Activated naive CD4-positive, alpha-beta T cell treated with anti-CD3 and anti-CD28 coated beads, Interleukin-2, amount 50 U/mL, for 24 hours (primary cell): Measurements from ENCODE around the gene PHLDB1.

ENCODE experiments used
- H3K27ac Mint-ChIP-seq: one replicate; pipeline ENCODE4 v1.8.0; 2021; ENCODE audit warnings: mild to moderate bottlenecking, mixed read lengths
- H3K27me3 Mint-ChIP-seq: one replicate; pipeline ENCODE4 v1.8.0; 2021; ENCODE audit warnings: mixed read lengths
- H3K36me3 Mint-ChIP-seq: one replicate; pipeline ENCODE4 v1.8.0; 2021; ENCODE audit warnings: mixed read lengths
- H3K4me1 Mint-ChIP-seq: one replicate; pipeline ENCODE4 v1.8.0; 2021; ENCODE audit warnings: mixed read lengths
- H3K4me3 Mint-ChIP-seq: one replicate; pipeline ENCODE4 v1.8.0; 2021; ENCODE audit warnings: mild to moderate bottlenecking, mixed read lengths
- H3K9me3 Mint-ChIP-seq: one replicate; pipeline ENCODE4 v1.8.0; 2021; ENCODE audit warnings: mixed read lengths

Gene PHLDB1

DNA sequence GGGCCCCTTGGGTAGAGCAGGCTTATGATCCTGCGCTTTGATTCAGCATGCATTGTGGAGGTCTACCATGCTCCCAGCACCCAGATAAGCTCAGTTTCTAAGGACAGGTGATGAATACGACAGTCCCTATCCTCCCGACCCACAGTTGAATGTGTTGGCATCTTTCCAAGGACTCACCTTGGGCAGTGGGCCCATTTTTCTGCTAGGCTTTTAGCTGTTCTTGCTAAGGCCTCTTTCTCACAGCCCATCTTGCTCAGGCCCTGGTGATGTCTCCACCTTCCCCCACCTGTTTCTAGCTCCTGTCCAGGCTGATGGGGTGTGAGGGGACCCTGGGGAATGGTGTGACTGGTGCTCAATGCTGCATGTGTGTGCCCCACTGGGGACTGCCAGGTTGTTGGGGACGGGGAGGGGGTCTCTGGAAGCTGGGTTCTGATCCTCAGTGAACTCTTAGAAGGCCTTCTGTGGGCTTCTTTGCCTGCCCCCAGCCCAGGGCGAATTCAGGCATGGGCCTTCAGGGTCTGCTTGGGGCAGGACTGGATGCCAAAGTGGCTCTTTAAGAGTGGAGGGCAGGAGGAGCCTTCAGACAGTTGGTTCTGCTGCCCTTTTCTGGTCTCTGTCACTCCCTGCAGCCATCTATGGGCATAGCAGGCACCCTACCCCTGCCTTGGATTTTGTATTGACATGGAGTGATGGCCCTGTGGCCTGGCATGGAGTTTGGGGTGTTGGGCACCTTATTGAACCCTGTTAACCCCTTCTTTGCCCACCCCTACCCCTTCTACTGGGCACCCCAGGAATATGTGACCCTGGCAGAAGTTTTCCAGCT lies 33.1 kb downstream of the PHLDB1 start:
- Mint-ChIP-seq H3K27me3 (no peaks in the 10 kb centered on the region), H3K4me1 (no peaks in the 10 kb centered on the region)

DNA sequence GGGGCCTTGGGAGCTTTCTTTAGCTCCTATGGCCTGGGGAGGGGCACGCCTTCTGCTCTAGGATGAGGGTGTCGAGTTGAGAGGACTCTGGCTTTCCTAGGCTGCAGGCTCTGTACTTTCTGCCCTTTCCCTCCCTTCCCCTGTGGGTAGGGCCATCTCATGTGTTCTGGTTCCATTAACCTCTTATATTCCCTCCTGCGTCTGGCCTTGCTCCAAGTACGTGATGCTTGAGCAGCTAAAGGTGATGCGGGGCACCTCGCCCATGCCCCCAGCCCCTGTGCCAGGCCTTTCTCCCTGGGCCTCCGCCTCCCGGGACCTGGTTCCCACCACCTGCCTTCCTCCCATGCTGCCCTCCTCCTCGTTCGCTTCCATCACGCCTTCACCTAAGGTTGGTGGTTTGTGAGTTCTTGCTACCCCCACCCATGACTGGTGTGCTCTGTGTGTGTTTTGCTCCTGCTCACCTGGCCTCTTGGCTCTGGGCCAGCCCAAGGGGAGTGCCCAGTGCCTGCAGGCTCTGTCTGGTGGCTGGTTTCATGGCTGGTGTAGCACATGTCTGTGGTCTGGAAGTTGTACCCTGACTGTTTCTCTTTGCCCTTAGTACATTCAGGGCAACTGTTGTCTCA lies 34.1 kb downstream of the PHLDB1 start:
- peaks cover 2% of the 10 kb centered on the region for H3K36me3 Mint-ChIP-seq
- H3K4me3 Mint-ChIP-seq = no peak overlapping the region
- no peaks in the 10 kb centered on the region for H3K27me3 Mint-ChIP-seq
- no peaks in the 10 kb centered on the region for H3K4me1 Mint-ChIP-seq
- H3K27ac Mint-ChIP-seq = no peak overlapping the region
- H3K9me3 Mint-ChIP-seq = no peaks in the 10 kb centered on the region

More for the DNA sequence above, 33.1 kb downstream of the PHLDB1 start:
- Mint-ChIP-seq H3K27ac (no peak overlapping the region), H3K9me3 (no peaks in the 10 kb centered on the region), H3K36me3 (no peaks in the 10 kb centered on the region), H3K4me3 (no peak overlapping the region)

DNA sequence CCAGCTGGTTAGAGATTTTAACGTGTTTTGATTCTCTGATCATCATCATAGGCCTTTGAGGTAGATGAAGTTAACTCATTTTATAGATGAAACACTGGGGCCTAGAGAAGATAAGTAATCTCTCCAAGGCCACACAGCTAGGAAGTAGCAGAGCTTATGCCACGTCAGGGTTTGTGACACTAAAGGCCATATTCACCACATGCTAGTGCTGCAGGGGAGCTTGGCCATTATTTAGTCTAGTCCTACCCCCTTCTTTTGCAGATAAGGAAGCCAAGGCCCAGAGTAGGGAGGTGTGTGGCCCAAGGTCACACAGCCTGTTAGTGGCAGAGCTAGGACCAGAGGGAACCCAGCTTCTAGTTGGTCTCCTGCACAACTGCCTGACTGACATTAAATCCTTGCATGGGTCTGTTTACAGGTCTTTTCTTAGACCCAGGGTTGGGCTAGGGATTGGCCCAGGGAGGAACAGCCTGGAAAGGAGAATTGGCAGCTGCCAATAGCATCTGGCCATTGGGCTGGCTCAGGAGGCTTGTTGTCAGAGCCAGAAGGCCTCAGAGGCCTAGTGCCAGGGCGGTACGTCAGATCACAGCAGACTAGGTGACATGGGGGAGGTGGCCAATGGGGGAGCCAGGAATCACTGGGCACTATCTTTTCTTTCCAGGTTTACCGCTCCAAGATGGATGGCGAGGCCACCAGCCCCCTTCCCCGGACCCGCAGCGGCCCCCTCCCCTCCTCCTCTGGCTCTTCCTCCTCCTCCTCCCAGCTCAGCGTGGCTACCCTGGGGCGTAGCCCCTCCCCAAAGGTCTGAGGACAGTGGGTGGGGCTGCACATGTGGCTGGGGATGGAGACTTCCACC lies 36.0 kb downstream of the PHLDB1 start:
- Mint-ChIP-seq H3K27me3 (no peaks in the 10 kb centered on the region), H3K4me3 (no peak overlapping the region), H3K4me1 (no peaks in the 10 kb centered on the region), H3K9me3 (no peaks in the 10 kb centered on the region), H3K27ac (no peak overlapping the region), H3K36me3 (peaks cover 2% of the 10 kb centered on the region)

DNA sequence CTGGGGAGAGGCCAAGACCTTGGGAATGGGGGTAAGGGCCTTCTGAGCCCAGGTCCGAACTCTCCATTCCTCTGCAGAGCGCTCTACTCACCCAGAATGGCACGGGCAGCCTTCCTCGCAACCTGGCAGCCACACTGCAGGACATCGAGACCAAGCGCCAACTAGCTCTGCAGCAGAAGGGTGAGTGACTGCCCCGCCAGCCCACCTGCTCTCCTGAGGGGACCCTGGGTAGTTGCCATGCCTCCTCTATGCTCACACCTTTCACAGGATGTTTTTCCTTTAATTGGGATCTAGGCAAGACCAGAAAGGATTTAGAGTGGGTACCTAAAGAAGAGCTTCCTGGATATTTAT lies 36.6 kb downstream of the PHLDB1 start:
- Mint-ChIP-seq H3K4me3 (no peak overlapping the region), H3K27me3 (no peaks in the 10 kb centered on the region), H3K36me3 (peaks cover 3% of the 10 kb centered on the region), H3K9me3 (no peaks in the 10 kb centered on the region), H3K27ac (no peak overlapping the region), H3K4me1 (no peaks in the 10 kb centered on the region)

DNA sequence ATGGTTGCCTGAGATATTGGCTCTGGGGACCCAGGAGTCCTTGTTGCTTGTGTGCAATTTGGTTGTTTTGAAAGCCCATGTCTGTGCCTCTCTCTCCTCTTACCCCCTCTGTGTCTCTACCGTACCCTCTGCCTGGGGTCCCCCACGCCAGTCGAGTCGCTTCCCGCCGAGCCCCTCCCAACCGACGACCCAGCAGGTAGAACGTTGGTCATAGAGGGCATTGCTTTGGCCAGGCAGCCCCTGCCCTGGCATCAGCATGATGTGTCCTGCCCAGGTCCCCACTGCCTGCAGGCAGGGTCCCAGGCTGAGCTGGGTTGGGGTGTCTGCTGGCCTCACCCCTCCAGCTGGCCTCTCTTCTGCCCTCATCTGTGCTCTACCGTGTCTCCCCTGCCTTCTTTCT lies 37.1 kb downstream of the PHLDB1 start:
- no peaks in the 10 kb centered on the region for H3K27me3 Mint-ChIP-seq
- H3K4me3 Mint-ChIP-seq = no peak overlapping the region
- peaks cover 3% of the 10 kb centered on the region for H3K36me3 Mint-ChIP-seq
- no peak overlapping the region for H3K27ac Mint-ChIP-seq
- H3K9me3 Mint-ChIP-seq = no peaks in the 10 kb centered on the region
- H3K4me1 Mint-ChIP-seq = no peaks in the 10 kb centered on the region

DNA sequence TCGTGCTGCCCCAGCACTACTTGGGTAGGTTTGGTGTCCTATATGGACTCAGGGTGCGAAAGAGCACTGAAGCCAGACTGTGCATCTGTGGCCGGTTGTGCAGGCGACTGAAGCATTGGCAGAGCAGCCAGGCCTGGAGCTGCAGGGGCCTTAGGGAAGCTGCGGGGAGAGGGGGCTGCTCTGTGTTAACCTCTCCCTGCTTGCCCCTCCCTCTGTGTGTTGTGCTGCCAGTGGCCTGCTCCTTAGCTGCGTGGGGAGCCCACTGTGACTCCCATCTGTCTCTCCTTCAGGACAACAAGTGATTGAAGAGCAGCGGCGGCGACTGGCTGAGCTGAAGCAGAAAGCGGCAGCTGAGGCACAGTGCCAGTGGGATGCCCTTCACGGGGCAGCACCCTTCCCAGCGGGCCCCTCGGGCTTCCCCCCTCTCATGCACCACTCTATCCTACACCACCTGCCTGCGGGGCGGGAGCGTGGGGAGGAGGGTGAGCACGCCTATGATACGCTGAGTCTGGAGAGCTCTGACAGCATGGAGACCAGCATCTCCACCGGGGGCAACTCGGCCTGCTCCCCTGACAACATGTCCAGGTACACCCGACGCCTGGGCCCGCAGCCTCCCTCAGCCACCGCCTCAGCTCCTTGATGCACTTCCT lies 37.8 kb downstream of the PHLDB1 start:
- H3K36me3 Mint-ChIP-seq = peaks cover 3% of the 10 kb centered on the region
- H3K9me3 Mint-ChIP-seq = no peaks in the 10 kb centered on the region
- no peaks in the 10 kb centered on the region for H3K4me1 Mint-ChIP-seq
- H3K27me3 Mint-ChIP-seq = no peaks in the 10 kb centered on the region
- no peak overlapping the region for H3K4me3 Mint-ChIP-seq
- H3K27ac Mint-ChIP-seq = no peak overlapping the region

DNA sequence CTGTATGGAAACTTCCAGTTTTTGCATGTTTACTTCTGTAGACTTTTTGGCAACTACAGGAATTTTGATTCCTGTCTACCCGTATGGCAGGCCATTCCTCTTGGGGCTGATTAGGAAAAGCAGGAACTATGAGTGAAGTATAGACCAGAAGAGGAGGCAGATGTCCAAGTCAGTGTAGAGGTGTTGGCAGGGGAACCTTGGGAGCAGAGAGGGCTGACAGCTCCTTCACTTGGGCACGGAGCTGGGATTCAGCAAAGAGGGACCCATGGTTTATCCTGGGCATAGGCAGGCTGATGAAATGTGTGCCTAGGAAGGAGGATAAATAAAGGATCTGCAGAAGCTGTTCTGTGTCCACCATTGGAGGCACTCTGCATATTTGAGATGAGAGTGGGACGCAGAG lies 39.0 kb downstream of the PHLDB1 start:
- H3K36me3 Mint-ChIP-seq = peaks cover 3% of the 10 kb centered on the region
- H3K4me3 Mint-ChIP-seq = no peak overlapping the region
- H3K27ac Mint-ChIP-seq = no peak overlapping the region
- no peaks in the 10 kb centered on the region for H3K4me1 Mint-ChIP-seq
- H3K27me3 Mint-ChIP-seq = no peaks in the 10 kb centered on the region
- H3K9me3 Mint-ChIP-seq = no peaks in the 10 kb centered on the region

DNA sequence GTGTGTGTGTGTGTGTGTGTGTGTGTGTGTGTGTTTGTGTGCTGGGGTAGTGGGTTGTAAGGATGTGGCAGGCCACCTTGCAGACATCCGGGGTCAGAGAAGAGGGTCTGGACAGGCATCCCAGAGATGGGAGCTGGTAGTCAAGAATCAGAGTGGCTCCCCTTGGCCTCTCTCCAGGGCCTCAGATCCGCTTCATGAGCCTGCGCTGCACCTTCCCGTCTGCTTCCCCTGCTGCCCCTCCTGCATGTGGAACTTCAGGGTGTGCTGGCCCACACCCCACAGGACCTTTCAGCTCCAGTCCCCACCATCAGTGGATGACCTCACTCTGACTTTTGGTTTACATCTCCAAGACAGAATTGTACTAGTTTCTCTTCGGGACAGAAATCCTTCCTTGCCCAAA lies 40.9 kb downstream of the PHLDB1 start:
- no peak overlapping the region for H3K27ac Mint-ChIP-seq
- H3K4me3 Mint-ChIP-seq = no peak overlapping the region
- peaks cover 3% of the 10 kb centered on the region for H3K36me3 Mint-ChIP-seq
- peaks cover 14% of the 10 kb centered on the region for H3K4me1 Mint-ChIP-seq
- no peaks in the 10 kb centered on the region for H3K9me3 Mint-ChIP-seq
- H3K27me3 Mint-ChIP-seq = no peaks in the 10 kb centered on the region

DNA sequence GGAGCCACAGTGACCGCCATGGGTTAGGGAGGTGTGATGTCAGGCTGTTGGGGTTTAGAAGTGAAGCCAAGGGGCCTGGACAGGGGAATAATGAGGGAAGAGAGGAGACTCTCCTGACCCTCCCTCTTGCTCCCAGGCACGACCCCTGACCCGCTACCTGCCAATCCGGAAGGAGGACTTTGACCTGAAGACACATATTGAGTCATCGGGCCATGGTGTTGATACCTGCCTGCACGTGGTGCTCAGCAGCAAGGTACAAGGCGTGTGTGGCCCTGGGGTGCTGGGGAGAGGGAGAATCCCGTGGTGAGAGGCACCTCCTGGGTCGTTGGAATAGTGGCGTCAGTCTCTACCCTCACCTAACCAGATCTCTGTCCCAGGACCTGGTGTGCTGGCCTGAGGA lies 42.5 kb downstream of the PHLDB1 start:
- H3K4me1 Mint-ChIP-seq = peaks cover 14% of the 10 kb centered on the region
- H3K27me3 Mint-ChIP-seq = no peaks in the 10 kb centered on the region
- H3K36me3 Mint-ChIP-seq = peaks cover 3% of the 10 kb centered on the region
- no peak overlapping the region for H3K4me3 Mint-ChIP-seq
- H3K27ac Mint-ChIP-seq = no peak overlapping the region
- H3K9me3 Mint-ChIP-seq = no peaks in the 10 kb centered on the region

DNA sequence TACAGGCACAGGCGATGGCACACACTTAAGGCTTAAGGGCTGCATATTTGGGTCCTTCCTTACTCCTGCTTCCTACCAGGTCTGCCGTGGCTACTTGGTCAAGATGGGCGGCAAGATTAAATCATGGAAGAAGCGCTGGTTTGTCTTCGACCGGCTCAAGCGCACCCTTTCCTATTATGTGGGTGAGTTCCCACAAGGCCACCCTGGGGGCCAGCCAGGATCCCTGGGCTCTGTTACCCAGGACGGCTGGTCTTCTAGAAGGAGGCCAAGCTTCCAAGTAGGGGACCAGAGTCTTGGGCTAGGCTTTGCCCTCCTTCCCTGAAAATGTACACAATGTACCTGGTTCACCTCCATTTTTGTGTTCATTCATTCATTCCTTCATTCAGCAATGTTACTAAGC lies 43.0 kb downstream of the PHLDB1 start:
- H3K9me3 Mint-ChIP-seq = no peaks in the 10 kb centered on the region
- no peak overlapping the region for H3K4me3 Mint-ChIP-seq
- H3K36me3 Mint-ChIP-seq = peaks cover 3% of the 10 kb centered on the region
- H3K27me3 Mint-ChIP-seq = no peaks in the 10 kb centered on the region
- H3K27ac Mint-ChIP-seq = no peak overlapping the region
- peaks cover 14% of the 10 kb centered on the region for H3K4me1 Mint-ChIP-seq

DNA sequence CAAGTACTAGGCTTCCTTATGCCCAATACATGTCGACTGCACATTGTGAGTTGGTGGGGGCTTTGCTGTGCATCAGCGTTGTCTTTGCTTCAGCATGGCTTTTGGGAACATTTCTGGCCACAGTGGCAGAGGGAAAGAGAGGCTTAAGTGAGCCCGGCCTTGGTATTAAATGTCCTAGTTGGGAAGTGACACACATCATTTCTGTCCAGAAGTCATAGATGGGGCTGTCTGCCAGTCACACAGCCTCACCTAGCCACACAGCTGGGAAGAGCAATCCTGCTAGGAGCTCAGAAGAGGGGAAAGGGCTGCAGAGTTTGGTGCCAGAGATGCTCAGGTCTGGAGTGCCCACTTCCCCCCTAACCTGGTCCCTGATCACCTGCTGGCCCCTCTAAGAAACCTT lies 44.4 kb downstream of the PHLDB1 start:
- Mint-ChIP-seq H3K36me3 (peaks cover 1% of the 10 kb centered on the region), H3K4me1 (peaks cover 14% of the 10 kb centered on the region), H3K4me3 (no peak overlapping the region), H3K27ac (no peak overlapping the region), H3K9me3 (no peaks in the 10 kb centered on the region), H3K27me3 (no peaks in the 10 kb centered on the region)

DNA sequence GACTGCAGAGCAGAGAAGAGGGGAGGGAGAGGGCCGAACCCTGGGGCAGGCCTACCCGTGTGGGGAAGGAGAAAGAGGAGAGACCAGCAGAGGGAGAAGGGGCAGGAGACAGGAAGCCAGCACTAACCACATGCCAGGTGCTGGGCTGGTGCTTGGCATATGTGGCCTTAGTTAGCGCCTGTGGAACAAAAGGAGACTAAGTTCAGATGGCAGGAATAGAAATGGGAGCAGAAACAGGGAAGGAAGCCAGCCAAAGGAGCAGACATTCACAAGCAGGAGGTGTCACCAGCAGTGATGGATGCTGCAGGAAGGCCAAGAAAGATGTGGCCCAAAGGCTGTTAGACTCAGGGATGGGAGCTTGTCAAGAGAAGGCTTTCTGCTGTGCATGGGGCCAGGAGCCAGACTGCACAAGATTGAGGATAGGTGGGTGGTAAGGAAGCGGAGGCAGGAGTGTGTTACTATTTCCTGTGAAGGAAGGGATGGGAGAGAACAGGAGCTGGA lies 45.3 kb downstream of the PHLDB1 start:
- no peak overlapping the region for H3K4me3 Mint-ChIP-seq
- H3K27ac Mint-ChIP-seq = no peak overlapping the region

DNA sequence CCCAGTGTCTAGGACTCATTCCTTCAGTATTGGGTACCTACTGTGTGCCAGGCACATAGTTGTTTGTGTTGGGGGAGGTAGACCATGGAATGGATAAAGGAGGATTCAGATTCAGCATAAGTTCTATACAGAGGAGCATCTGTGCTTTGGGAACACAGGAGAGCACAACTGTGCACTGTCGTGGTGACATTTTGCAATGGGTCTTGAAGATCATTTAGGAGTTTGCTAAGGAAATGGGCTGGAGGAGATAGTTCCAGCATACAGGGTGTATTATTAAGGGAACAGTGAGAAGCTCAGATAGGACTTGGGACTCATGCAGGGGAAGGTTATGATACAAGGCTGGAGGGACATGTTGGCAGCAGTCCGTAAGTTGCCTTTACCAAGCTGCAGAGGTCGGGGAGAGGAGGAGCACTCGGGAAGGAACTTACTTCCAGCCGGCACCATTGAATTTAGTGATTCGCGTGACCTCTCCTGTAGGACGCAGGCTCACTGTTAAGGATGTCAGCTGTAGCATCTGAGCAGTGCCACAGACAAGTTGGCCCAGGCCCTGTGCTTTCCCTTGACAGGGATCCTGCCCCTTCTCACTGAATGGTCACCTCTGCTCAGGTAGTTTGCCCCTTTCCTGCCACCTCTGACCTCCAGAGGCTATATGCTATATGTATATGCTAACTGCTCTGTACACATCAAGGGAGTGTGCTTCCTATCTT lies 46.4 kb downstream of the PHLDB1 start:
- peaks cover 14% of the 10 kb centered on the region for H3K4me1 Mint-ChIP-seq
- H3K36me3 Mint-ChIP-seq = no peaks in the 10 kb centered on the region
- no peak overlapping the region for H3K27ac Mint-ChIP-seq
- no peak overlapping the region for H3K4me3 Mint-ChIP-seq
- no peaks in the 10 kb centered on the region for H3K9me3 Mint-ChIP-seq
- no peaks in the 10 kb centered on the region for H3K27me3 Mint-ChIP-seq

More for the DNA sequence above, 45.3 kb downstream of the PHLDB1 start:
- Mint-ChIP-seq H3K27me3 (no peaks in the 10 kb centered on the region), H3K4me1 (peaks cover 14% of the 10 kb centered on the region), H3K9me3 (no peaks in the 10 kb centered on the region), H3K36me3 (peaks cover 1% of the 10 kb centered on the region)

DNA sequence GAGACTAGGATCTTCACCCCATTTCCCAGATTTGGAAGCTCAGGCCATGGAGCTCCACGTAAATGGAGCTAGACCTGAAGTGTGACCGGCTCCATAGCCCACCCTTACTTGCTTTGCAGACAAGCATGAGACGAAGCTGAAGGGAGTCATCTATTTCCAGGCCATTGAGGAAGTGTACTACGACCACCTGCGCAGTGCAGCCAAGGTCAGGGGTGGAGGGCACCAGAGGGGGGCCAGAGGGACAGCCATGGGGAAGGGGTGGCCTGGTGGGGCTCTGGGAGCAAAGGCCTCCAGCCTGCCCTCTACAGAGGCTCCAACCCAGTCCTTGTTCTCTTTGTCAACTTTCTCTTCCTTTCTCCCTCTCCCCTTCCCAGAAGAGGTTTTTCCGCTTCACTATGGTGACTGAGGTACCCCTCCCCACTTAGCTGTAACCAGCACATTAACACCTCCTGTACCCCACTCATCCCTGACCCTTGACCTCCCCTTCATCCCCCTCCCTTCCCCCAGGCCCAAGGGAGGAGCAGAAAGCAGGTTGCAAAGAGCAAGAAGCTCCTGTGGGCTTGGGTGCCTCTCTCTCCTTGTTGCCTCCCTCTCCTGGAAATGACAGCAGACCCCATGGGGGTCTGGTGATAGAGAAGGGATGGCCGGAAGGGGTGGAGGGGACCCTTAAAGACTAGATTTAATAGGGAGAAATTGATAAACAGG lies 48.2 kb downstream of the PHLDB1 start:
- H3K27ac Mint-ChIP-seq = no peak overlapping the region
- no peaks in the 10 kb centered on the region for H3K27me3 Mint-ChIP-seq
- no peak overlapping the region for H3K4me3 Mint-ChIP-seq
- no peaks in the 10 kb centered on the region for H3K9me3 Mint-ChIP-seq
- H3K36me3 Mint-ChIP-seq = no peaks in the 10 kb centered on the region
- H3K4me1 Mint-ChIP-seq = peaks cover 14% of the 10 kb centered on the region
